DMS53 (cell line): ENCODE data around the gene NLRP9.
A peak's percentile ranks its signal among the peaks of the same experiment; 100 is the strongest.

Experiments used
- DNase-seq: peaks from one replicate; lab custom pipeline; 2025; lab: John Stamatoyannopoulos, UW

The NLRP9 gene

DNA sequence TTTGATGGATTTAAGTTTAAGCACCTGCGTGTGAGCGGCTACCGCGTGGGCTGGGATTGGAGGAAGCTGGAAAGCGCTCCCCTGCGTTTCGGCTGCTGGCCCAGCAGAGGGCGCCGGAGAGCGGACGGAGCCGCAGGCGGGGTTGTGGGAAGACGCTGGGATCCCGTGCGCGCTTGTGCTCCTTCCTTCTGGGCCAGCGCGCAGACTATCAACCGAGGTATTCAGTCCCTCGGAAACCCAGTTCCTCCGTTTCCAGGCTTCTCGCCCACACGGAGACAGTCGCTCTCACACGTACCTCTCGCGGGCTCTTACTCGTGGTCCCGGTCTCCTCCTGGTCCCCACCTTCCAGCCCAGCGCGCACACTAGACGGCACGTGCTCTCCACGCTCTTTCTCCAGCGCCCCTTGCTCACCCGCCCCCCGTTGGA lies 34.4 kb downstream of the NLRP9 start:
- peak; percentile 16 for DNase-seq

GRCh38 chr19:55702131-55702627 lies 36.0 kb downstream of the NLRP9 start:
- DNase-seq: no peak

DNA sequence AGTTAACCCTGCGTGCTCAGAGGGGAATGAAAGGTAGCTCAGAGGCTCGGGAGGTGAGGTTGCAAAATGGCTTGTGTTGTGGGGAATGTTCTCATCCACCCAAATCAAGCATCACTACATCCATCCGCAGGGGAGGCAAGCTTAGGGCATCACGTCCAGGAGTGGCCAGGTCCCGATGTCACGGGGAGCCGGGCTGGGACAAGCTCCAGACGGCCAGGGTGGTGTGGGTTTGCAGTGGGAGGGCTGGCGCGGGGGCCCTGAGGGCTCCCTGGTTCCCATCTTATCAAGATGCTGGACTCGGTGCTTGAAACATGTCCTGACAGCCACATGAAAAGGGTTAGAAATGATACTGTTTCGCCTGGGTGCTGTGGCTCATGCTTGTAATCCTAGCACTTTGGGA lies 37.4 kb downstream of the NLRP9 start:
- no peak for DNase-seq

GRCh38 chr19:55699221-55699620 lies 39.0 kb downstream of the NLRP9 start:
- DNase-seq: no peak

DNA sequence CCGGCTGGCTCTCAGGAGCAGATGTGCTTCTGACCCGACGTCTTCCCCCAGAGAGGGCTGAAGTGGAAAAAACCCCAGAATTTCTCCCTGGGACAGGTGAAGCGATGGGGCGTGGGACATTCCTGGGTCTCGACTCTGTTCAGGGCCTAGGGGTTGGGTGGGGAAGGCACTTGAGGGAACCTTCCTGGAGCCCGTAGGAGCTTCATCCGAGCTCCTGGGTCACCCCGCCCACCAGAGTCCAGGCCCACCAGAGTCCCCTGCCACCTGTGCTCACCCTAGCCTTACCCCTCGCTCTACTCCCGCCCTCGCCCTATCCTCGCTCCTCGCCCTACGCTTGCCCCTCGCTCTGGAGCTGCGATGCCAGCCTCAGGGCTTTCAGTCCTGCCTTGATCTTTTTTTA lies 39.9 kb downstream of the NLRP9 start:
- no peak for DNase-seq

DNA sequence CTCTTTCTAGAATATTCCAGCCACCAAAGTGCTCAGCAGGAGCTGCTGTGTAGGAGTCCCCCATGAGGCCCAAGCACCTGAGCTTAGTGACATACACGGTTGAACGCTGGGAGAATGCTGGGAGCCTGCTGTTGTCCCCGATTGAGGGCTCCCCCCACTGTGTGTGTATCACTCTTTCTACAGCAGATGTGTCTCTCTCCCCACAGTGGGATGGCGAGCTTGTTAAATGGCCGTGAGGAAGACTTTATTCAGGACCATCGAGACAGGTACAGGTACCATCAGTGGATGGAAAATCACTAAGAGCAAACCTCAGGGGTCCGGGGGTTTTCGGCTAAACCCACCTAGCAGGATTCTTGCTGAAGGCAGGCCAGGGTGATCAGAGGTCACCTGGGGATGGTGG lies 40.5 kb downstream of the NLRP9 start:
- DNase-seq: no peak

GRCh38 chr19:55697069-55697440 lies 41.1 kb downstream of the NLRP9 start:
- DNase-seq: no peak

DNA sequence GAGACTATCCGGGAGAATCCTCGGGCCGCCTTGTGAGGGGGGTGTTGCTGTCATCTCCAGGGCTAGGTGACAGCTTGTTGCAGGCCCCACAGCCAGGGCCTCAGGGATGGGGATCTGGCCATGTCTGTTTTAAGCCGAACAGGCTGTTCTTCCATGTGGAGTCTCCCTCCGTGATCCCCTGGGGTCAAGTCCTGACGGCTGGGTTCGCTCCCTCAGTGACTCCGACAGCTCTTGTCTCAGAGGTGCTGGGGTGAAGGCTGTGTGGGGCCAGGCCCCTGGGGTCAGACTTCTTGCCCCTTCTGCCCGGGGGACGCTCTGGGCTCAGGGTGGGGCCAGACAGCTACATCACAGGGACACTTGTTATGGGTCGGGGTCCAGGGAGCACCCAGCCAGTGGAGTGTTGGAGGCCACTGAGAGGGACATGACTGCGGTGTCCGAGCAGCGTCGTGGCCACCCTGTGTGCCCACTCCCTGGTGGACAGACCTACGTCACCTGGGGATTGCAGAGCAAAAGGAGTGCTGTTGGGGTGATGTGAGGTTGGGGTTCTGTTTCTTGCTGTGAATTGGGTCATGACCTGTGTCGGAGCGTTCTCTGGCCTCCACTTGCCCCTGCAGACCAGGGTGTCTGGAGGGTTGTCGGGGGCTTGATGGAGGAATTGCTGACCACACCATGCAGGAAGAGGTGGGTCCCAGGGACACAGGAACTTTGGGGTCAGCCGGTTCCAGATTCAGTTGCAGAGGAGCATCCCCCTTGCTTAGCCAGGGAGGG lies 41.7 kb downstream of the NLRP9 start:
- no peak for DNase-seq

DNA sequence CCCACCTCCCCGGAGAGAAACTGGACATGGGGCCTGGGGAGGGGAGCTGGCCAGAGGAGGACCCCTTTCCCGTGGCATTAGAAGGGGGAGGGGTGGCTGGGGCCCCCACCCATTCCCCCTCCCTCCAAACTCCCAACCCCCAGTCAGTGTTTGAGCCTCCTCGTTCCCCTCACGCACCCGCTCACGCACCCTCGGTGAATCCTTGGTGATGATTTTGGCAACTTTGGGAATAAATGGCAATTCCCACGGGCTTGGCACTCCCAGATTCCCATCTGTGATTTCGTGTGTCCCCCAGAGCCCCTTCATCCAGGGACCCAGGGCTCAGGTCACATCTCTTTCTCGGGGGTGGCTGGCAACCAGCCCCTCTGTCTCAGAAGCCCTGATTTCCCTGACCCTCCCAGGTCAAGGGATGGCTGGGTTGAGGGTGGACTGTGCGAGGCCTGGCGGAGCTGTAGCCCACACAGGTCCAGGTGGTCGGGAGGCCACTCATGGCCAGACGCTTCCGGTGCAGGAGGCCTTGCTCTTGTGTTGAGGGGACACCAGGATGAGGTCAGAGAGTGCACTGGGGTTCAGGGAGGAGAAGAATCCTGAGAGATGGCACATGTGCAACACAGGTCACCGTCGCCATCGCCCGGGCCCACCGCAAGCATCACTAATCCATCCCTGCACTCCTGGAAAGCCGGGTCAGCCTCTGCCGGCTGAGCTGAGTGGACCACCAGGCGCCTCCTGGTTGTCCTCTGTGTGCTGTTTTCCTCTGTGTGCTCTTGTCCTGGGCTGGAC lies 42.5 kb downstream of the NLRP9 start:
- DNase-seq: no peak

DNA sequence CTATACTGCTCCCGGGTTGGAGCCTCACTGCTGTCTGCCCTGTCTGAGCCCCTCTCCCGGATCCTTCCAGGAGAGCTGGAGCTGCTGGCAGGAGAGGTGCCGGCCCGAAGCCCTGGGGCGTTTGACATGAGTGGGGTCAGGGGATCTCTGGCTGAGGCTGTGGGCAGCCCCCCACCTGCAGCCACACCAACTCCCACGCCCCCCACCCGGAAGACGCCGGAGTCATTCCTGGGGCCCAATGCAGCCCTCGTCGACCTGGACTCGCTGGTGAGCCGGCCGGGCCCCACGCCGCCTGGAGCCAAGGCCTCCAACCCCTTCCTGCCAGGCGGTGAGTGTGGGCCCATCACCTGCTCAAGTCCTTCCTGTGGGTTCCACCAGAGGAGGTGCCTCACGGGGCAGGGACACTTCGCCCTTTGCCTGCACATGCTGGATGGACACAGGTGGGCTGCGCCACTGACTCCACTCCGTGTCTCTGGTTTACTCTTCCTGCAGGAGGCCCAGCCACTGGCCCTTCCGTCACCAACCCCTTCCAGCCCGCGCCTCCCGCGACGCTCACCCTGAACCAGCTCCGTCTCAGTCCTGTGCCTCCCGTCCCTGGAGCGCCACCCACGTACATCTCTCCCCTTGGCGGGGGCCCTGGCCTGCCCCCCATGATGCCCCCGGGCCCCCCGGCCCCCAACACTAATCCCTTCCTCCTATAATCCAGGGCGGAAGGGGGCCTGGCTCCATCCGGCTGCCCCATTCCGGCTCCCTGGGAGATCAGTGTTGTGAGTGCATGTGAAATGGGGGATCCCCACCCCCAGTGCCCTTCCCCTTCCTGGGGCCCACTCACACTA lies 43.3 kb downstream of the NLRP9 start:
- DNase-seq: no peak

DNA sequence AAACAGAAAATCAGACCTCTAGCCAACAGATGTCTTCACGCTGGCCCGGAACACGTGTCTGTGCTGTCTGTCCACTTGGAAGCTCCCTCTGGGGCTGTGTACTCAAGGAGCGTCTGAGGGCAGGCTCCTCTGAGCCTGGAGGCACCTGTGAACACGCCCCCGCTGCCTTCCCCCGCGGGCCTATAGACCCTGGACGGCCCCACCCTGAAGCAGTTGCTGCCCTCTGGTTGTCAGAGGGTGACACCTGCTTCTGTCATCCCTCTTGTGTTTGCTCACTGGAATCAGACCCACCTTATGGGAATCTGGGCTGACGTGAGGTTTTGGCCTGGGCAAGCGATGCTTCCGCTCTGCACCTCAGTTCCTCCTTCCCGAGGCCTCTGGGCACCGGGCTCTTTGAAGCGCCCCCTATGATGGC lies 44.0 kb downstream of the NLRP9 start:
- no peak for DNase-seq

DNA sequence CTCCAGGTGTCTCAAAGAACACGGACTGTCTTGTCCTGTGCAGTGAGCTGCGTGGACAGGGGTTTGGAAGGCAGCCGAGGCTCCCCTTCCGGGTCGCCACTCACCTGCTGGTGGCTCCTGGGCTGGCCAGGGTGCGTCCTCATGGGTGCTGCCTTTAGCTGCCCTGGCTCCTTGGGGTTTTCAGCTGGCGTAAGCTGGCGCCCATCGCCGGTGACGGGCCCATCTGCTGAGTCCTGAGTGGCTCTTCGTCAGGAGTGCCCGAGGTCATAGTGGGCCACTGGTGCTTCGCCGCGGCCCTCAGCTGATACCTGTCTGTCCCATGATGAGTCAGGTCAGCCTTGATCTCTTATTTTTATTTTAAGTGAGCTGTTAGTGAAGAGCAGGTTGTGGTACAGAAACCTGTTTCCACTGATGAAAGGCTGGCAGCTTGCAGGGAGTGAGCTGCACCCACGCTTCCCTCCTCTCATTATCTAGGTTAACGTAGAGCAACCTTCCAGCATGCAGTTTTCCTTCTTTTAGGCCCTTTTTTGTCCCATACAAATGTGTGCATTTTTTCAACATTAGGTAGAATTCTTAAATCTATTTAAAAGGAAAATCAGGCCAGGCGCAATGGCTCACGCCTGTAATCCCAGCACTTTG lies 44.7 kb downstream of the NLRP9 start:
- DNase-seq: no peak

- DNase-seq: no peak
These were observed 45.5 kb downstream of the NLRP9 start for GRCh38 chr19:55692681-55693081.

GRCh38 chr19:55691561-55692481 lies 46.4 kb downstream of the NLRP9 start:
- no peak for DNase-seq

DNA sequence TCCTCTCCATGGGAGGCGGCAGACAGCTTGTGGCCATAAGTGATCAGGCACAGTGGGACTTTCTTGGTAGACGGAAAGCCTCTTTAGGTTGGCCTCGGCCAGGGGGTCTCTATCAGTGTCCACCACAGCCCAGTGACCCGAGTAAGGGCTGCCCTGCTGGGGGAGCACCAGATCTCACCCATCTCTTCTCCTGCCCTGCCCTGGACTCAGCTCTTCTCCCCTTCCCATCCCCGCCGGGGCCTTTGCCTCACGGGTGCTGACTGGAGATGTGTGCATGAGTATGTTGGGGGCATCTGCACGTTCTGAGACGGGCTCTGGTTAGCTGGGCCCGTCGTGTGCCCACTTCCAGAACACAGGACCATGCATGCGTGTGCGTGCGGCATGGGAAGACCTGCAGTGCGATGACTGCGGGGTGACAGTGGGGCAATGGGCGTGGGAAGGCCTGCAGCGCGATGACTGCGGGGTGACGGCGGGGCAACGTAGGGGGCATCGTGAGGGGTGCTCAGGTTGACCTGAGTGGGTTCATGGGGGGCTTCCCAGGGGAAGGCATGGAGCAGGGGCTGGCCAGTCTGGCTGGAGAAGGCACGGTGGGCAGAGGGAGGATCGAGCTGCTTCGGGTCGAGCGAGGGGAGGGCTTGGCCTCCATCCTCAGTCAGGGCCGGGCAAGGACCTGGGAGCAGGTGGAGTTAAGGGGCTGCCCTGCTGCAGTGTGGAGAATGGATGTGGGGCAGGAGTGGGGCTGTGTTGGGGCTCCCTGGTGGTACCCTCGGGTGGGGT lies 47.2 kb downstream of the NLRP9 start:
- DNase-seq: no peak

GRCh38 chr19:55690109-55690768 lies 48.0 kb downstream of the NLRP9 start:
- DNase-seq: no peak

- no peak for DNase-seq
These were observed 48.6 kb downstream of the NLRP9 start for GRCh38 chr19:55689411-55690108.

GRCh38 chr19:55688422-55689218 lies 49.6 kb downstream of the NLRP9 start:
- DNase-seq: peak; percentile 46
